GM18519 (cell line): ENCODE data around the gene KRT6B.
"Not testable (repeated sequence)": the region's sequence is repeated elsewhere in the genome, so short reads cannot be mapped to it uniquely, and the experiment has no call there.

Source experiments
- ATAC-seq: cut with Tn5 transposase; IDR thresholded peaks from one replicate; pipeline ENCODE4 v1.9.1; 2021; ENCODE audit warnings: mild to moderate bottlenecking, moderate library complexity; ENCODE audit not compliant: unreplicated experiment, low FRiP score

KRT6B gene

DNA sequence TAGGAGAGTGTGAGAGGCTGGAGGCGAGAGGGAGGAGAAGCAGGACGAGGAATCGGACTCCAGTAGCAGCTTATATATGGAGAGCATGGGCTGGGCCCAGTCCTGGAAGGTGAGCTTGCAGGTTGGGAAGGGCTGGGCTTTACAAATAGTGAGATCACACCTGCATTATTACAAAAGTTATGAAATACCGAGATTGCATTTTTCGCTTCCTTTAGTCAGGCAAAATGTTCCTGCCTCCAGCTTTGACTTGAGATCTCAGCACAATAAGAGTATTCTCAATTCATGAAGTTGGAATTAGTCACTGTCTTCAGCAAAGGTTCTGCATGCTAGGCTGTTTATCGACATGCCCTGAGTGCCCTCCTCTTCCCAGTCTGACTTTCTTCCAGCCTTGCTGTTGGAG lies at the start of gene KRT6B:
TSS of gene KRT6B (minus strand) at position 46 of the 400 bp plus-strand sequence. CDS start 68 bp downstream, outside the sequence.
- ATAC-seq, result no peak

DNA sequence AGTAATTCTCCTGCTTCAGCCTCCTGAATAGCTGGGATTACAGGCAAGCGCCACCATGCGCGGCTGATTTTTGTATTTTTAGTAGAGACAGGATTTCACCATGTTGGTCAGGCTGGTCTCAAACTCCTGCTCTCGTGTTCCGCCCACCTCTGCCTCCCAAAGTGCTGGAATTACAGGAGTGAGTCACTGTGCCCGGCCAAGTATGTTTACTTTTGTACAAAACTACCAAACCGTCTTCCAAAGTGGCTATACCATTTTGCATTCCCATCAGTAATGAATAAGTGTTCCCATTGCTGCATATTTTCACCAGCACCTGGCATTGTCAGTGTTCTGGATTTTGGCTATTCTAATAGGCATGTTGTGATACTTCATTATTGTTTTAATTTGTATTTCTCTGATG lies 49.5 kb upstream of the KRT6B start:
- no peak for ATAC-seq

GRCh38 chr12:52500574-52500973 lies 48.6 kb upstream of the KRT6B start:
- not testable (repeated sequence) for ATAC-seq

GRCh38 chr12:52499806-52500560 lies 48.0 kb upstream of the KRT6B start:
- ATAC-seq, result no peak

DNA sequence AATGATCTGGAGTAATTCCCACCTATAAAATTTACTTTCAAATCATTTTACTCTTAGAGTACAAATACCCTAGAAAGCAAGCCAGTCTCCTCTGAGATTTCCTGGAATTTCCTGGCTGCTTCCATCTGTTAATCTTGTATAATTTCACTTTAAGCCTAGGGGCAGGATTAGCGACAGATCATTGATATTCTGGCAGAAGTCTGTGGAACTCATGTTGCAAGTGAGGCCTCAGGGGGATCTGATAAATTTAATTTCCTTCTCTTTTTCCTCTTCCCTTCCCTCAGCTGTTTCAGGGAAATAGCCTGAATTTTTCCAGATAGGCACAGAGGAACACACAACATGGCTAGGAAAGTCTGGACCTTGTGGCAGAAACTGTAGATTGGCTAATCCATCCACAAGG lies 47.0 kb upstream of the KRT6B start:
- ATAC-seq, result no peak

- ATAC-seq, result no peak
Measured at GRCh38 chr12:52497975-52498374, 46.0 kb upstream of the KRT6B start.

DNA sequence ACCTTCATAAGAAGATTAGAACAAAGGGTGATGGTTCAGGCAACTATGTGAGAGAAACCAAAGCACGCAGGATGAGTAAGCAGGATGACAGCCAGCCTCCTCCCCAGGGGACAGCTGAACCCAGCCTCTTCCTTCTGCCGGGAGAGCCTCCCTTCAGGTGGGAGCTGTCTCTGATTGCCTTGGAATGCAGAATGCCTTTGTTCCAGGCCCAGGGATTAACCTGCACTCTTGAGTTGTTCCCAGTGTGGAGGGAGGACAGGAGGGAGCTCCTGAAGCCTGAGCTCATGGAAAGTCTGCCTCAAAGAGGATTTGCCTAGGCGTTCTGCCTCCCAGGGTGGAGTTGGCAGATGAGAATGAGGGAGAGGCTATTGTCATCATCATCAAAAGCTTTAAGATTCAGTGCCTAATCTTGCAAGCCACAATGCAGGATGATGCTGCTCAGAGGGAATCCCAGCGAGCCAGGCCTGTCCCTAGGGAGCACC lies 44.7 kb upstream of the KRT6B start:
- no peak for ATAC-seq

DNA sequence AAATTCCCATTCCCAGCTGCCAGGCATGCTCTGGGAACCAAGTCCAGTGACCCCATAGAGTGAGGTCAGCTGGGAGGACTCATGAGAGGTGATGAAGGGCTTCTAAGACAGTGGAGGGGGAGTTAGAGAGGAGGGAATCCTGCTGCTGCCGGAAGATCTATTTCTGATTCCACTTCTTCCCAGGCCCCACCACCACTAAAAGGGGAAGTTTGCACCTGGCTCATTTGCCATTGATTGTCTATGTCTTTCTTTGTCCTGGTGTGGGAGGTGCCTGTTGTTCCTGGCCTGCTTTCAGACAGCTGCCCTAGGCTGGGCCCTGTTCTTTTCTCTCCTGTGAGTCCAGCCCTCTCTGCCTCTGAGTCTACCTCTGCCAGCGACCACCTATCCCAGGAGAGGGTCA lies 44.1 kb upstream of the KRT6B start:
- no peak for ATAC-seq

DNA sequence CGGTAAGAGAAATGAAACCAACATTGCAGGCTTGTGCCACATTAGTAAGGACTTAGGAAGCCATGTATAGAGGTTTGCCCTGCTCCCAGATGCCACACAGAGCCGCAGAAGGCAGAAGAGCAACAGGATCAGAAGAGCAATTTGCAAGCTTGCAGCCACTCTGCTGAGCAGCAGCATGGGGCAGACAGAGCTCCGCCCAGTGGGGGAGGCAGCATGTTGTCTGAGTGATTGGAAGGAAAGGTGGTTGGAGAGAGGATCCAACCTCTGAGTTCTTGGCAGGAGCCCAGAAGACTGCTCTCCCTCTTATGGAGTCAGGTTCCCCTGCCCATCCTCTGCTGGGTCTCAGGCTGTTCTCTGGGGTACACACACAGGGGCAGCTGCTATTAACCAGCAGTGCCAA lies 43.4 kb upstream of the KRT6B start:
- ATAC-seq, result no peak

GRCh38 chr12:52494518-52494917 lies 42.6 kb upstream of the KRT6B start:
- ATAC-seq, result no peak

- no peak for ATAC-seq
Measured at GRCh38 chr12:52494100-52494499, 42.2 kb upstream of the KRT6B start.

DNA sequence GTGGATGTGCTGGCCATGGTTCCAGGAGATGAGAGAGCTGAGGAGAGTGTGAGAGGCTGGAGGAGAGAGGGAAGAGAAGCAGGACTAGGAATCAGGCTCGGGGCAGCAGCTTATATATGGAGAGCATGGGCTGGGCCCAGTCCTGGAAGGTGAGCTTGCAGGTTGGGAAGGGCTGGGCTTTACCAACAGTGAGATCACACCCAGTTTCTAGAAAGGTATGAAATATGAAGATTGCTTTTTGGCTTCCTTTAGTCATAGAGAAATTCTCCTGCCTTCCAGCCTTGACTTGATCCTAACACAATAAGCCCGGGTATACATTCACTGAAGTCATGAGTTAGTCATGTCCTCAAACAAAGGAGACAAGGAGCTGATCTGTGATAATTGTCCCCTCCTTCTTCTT lies 41.2 kb upstream of the KRT6B start, which contains the start of gene KRT6A:
TSS of gene KRT6A (minus strand) at position 86 of the 400 bp plus-strand sequence. CDS start at position 17, 69 bp downstream.
- ATAC-seq, result no peak

DNA sequence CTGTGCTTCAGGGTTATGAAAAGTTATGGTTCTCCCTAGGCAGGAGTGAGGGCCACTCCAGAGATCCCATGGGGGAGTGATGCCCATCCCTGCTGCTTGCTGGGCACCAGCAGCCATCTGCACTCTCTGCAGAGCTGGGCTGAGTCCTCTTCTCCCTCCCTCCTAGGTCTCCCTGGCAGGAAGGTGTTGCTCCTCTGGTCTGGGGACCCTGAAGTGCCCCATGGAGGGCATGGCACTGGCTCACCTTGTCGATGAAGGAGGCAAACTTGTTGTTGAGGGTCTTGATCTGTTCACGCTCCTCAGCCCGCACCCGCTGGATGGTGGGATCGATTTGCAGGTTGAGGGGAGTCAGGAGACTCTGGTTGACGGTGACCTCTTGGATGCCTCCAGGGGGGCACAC lies 40.5 kb upstream of the KRT6B start:
- ATAC-seq, result not testable (repeated sequence)

GRCh38 chr12:52491495-52491894 lies 39.5 kb upstream of the KRT6B start:
- ATAC-seq, result not testable (repeated sequence)

DNA sequence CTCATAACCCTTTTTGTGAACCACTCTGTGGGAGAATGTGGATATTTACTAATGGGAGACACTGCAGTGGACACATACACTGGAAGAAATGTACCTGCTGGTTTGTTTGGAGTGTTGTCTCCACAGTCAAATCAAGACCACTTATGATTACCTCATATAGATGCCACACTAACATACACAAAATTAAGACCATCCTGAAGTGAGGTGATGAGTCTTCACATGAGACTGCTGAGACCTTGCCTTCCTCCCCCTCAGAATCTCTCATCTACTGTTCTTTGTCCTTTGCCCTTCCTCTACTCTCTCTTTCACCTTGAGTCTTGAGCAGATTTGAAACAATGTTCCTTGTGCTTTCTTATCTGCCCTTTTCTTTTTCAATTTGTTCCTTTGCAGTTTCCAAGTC lies 36.8 kb upstream of the KRT6B start:
- no peak for ATAC-seq

GRCh38 chr12:52487744-52488443 lies 35.9 kb upstream of the KRT6B start:
- ATAC-seq, result not testable (repeated sequence)

GRCh38 chr12:52487211-52487610 lies 35.3 kb upstream of the KRT6B start:
- ATAC-seq, result no peak

DNA sequence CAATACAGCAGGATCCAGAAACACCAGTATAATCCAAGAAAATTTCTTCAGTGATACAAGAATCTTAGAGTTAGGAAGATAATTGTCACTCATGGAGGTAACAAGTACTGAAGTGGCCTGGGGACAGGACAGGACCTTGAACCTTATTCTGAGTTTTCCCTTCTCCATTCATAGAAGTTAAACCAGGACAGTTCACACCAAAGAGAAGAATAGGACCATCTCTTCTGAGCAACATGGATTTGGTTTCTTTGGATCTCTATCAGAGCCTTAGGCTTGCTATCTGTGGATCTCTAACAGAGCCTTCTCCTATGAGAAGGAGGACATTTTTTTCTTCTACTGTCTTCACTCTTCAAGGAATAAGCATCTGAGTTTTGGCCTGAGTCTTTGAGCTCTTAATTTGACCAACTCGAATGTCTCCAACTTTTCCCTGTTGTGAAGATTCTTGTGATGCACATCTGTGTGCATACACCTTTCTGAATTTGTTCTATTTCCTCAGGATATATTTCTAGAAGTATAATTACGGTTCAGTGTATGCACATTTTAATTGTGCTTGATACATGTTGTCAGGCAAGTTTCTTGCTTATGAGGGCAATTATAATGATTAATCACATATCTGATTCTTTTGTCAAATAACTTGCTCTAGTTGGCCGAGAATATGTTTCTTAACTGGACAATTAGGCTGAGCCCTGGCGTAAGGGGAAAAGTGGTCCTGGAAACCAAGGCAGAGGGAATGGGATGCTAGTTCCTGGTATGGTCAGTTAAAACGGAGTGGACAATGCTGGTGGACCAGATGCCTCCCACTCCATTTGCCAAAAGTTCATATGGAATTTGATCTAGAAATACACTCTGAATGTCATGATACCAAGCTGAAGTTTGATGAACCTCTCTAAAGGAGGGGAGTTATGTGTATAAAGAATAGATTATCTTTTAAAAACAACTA lies 34.5 kb upstream of the KRT6B start:
- ATAC-seq, result no peak

DNA sequence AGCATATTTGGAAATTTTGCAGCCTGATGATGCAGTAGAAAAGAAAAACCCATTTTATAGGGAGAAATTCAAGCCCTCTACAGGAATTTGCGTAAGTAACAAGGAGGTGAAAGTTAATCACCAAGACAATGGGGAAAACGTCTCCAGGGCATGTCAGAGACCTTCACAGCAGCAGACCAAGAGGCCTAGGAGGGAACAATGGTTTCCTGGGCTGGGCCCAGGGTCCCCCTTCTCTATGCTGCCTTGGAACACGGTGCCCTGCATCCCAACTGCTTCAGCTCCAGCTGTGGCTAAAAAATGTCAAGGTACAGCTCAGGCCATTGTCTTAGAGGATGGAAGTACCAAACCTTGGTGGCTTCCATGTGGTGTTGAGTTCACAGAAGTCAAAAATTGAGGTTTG lies 28.1 kb upstream of the KRT6B start:
- ATAC-seq, result no peak

DNA sequence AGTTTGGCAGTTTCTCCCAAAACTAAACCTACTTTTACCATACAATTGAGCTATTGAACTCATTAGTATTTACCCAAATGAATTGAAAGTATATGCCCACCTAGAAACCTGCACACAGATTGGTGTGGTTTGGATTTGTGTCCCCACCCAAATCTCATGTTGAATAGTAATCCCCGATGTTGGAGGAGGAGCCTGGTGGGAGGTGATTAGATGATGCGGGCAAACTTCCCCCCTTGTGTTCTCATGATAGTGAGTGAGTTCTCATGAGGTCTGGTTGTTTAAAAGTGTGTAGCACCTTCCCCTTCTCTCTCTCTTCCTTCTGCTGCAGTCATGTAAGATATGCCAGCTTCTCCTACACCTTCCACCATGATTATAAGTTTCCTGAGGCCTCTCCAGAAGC lies 25.7 kb upstream of the KRT6B start:
- no peak for ATAC-seq

GRCh38 chr12:52474212-52474611 lies 22.3 kb upstream of the KRT6B start:
- no peak for ATAC-seq
